Epithelial cell of esophagus (primary cell): Measurements from ENCODE around the gene USP25.
A peak's percentile ranks its signal among the peaks of the same experiment; 100 is the strongest.

Source experiments
- DNase-seq: peaks from one replicate; pipeline ENCODE4 v3.0.0; 2010; ENCODE audit warnings: low read depth
- H3K4me3 ChIP-seq: 2 replicates; pipeline ENCODE4 v1.5.1; 2011; ENCODE audit warnings: mild to moderate bottlenecking, low read length, control low read depth
- TF ChIP-seq, protein P1 (sequence below): IDR thresholded peaks from 2 replicates; pipeline ENCODE4 v1.5.1; 2011; ENCODE audit warnings: low read depth, mild to moderate bottlenecking, low read length, control low read depth, inconsistent platforms; ENCODE audit not compliant: insufficient read depth; ENCODE audit errors: missing control alignments

The USP25 gene

GRCh38 chr21:15860541-15860940 is 130.8 kb downstream of the USP25 start:
- DNase-seq = no peak
- H3K4me3 ChIP-seq = no peak overlapping the region
- TF ChIP-seq, protein P1, sequence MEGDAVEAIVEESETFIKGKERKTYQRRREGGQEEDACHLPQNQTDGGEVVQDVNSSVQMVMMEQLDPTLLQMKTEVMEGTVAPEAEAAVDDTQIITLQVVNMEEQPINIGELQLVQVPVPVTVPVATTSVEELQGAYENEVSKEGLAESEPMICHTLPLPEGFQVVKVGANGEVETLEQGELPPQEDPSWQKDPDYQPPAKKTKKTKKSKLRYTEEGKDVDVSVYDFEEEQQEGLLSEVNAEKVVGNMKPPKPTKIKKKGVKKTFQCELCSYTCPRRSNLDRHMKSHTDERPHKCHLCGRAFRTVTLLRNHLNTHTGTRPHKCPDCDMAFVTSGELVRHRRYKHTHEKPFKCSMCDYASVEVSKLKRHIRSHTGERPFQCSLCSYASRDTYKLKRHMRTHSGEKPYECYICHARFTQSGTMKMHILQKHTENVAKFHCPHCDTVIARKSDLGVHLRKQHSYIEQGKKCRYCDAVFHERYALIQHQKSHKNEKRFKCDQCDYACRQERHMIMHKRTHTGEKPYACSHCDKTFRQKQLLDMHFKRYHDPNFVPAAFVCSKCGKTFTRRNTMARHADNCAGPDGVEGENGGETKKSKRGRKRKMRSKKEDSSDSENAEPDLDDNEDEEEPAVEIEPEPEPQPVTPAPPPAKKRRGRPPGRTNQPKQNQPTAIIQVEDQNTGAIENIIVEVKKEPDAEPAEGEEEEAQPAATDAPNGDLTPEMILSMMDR = no peak

DNA sequence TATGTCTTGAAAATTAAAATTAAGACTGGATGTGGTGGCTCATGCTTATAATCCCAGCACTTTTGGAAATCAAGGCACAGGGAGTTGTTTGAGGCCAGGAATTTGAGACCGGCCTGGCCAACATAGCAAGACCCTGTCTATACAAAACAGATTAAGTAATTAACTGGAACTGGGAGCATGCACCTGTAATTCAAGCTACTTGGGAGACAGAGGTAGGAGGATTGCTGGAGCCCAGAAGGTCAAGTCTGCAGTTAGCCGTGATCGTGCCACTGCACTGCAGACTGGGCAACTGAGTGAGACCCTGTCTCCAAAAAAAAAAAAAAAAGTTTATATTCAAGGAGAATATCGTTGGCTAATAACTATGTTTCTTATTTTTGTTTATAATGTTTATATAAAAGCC is 139.2 kb downstream of the USP25 start:
- TF ChIP-seq, protein P1 = no peak
- H3K4me3 ChIP-seq = no peak overlapping the region
- no peak for DNase-seq

DNA sequence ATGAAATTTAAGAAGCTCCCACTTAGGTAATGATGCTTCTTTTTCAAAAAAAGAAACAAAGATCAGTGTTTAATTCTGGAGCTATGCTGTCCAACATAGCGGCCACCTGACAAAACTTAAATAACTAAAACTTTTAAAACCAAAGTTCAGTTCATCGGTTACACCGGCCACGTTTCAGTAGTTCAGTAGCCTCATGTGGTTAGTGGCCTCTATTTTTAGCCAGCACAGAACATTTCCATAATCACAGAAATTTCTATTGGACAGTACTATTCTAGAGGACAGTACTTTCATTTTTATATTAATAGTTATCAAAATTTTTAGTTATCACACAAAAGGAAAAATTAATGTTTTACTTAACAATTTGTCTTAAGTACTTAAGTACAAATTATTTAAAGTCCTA is 141.0 kb downstream of the USP25 start:
- no peak for DNase-seq
- TF ChIP-seq, protein P1 = no peak
- no peak overlapping the region for H3K4me3 ChIP-seq

- H3K4me3 ChIP-seq = no peak overlapping the region
- TF ChIP-seq, protein P1 = no peak
- DNase-seq = no peak
Measured at GRCh38 chr21:15872236-15872635, 142.5 kb downstream of the USP25 start.

- H3K4me3 ChIP-seq = no peak overlapping the region
- TF ChIP-seq, protein P1 = no peak
- DNase-seq = peak; percentile 30
Measured at GRCh38 chr21:15874615-15875014, 144.8 kb downstream of the USP25 start.

DNA sequence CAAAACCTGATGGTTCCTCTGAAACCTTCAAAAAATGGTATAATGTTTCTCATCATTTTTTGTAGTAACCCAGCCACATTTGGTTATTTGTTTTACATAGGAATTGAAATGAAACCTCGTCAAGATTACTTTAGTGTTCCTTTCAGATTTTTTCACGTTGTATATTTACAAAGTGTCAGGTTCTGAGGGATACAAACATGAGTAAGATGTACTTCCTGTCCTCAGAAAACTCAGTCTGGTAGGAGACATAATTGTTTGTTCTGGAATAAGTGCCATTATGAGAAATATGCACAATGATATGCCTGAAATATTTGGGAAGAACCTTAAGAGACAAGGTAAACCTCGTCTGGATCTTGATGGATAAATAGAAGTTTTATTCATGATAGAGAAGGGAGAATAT is 145.5 kb downstream of the USP25 start:
- no peak for DNase-seq
- TF ChIP-seq, protein P1 = no peak
- H3K4me3 ChIP-seq = no peak overlapping the region

DNA sequence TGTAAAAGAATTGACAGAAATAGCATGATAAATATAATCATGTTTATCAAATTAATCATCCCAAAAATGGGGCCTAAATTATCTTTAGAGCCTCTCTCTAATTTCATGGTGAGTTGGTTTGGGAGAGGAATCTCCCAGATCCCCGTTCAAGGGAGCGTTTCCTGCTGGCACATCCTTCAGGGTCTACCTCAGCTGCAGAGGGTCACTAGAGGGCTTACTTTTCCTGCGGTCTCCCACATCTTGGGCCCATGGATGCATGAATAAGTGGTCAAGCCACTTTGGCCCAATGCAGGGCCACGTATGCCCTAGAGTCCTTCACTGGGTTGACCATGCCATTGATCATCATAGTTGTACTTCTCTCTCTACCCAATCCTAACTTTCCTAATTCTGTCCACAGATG is 164.1 kb downstream of the USP25 start:
- no peak overlapping the region for H3K4me3 ChIP-seq
- TF ChIP-seq, protein P1 = no peak
- no peak for DNase-seq
